Prostate gland (tissue), 2 donors: Measurements from ENCODE around the gene MMP17. TPM values are rescaled to one million over a fixed set of nuclear protein-coding genes. Genes with fewer than 3 reads are reported as not detected.
A peak's percentile ranks its signal among the peaks of the same experiment; 100 is the strongest.

Experiments
- DNase-seq: peaks from one replicate; pipeline ENCODE4 v3.0.0-alpha.2; 2019; ENCODE audit warnings: low spot score
- H3K27ac ChIP-seq, 2 donors: fragments of 200-600 bp; sonication (generic); 2 replicates each; pipeline ENCODE4 v1.5.1; 2017 to 2019
- H3K27me3 ChIP-seq: fragments of 200-600 bp; sonication (generic); replicated peaks from 2 replicates; pipeline ENCODE4 v1.5.1; 2019; ENCODE audit not compliant: insufficient read depth
- H3K36me3 ChIP-seq, 2 donors: fragments of 200-600 bp; sonication (generic); 1 replicate in 1 of 2; 2 replicates in 1 of 2; pipeline versions ENCODE4 v1.5.1 to v1.8.1; 2017 to 2019
- H3K4me1 ChIP-seq: fragments of 200-600 bp; sonication (generic); replicated peaks from 2 replicates; pipeline ENCODE4 v1.5.1; 2019
- H3K4me3 ChIP-seq, 2 donors: fragments of 200-600 bp; sonication (generic); 2 replicates each; pipeline ENCODE4 v1.5.1; 2017 to 2019
- H3K9me3 ChIP-seq: fragments of 200-600 bp; sonication (generic); 2 replicates; pipeline ENCODE4 v1.5.1; 2017
- CTCF ChIP-seq, 4 experiments: fragments of 200-600 bp in 2 of 4; fragments of 450-650 bp in 2 of 4; sonication (generic) in 2 of 4; IDR thresholded peaks; 1 replicate in 3 of 4; 2 replicates in 1 of 4; pipeline ENCODE4 v1.5.1; 2016 to 2019; ENCODE audit warnings: antibody characterized with exemption in 4 of 4, mild to moderate bottlenecking in 2 of 4, moderate library complexity in 2 of 4
- POLR2A ChIP-seq: fragments of 450-650 bp; IDR thresholded peaks from one replicate; pipeline ENCODE4 v1.6.1; 2016; ENCODE audit warnings: antibody characterized with exemption, mild to moderate bottlenecking
- POLR2AphosphoS5 ChIP-seq: sonication (generic); formaldehyde crosslinking; IDR thresholded peaks from one replicate; pipeline ENCODE4 v1.6.1; 2017; ENCODE audit warnings: antibody characterized with exemption
- WGBS: methylation state at CpG from one replicate; pipeline ENCODE4 v1.1.5; 2018; 5-methylcytosine and 5-hydroxymethylcytosine counted together
- intact Hi-C: fragments of 100-400 bp; cut with DNase I; formaldehyde crosslinking; loops from one replicate; pipeline ENCODE4 v1.14.2; 2022
- total RNA-seq, 2 donors: library from RNA; depleted of rRNA; stranded (reverse); fragments of >200 nt; gene quantifications; one replicate each; pipeline ENCODE4 v1.1.0, GENCODE V29; 2016

Gene MMP17
- total RNA-seq: 10 to 100 TPM in 1 of 2 donors, 1 to 10 TPM in 1; 1.1 to 35.7 TPM

GRCh38 chr12:131827961-131828534 is at the start of gene MMP17:
TSS of gene MMP17 (plus strand) at chr12:131828393. CDS start at chr12:131828495, 102 bp downstream.
- Histone ChIP-seq H3K27me3 (peaks cover 3% of the 10 kb centered on the region), H3K4me1 (peaks cover 14% of the 10 kb centered on the region), H3K9me3 (no peaks in the 10 kb centered on the region), H3K27ac (no peak within 1 kb of the TSS), H3K36me3 (no peaks in the 10 kb centered on the region), H3K4me3 (peak within 1 kb of the TSS; percentile 22 to 34)
- DNase-seq: no peak
- TF ChIP-seq CTCF (IDR thresholded peaks at IDR 0.05) (no peak), POLR2A (no peak), POLR2AphosphoS5 (no peak)
- WGBS: 1% methylated on average over 35 of the region's 86 CpGs
- intact Hi-C loops: no loop called here

- H3K4me3 ChIP-seq: no peak overlapping the region
- H3K27me3 ChIP-seq: no peaks in the 10 kb centered on the region
- H3K4me1 ChIP-seq: no peaks in the 10 kb centered on the region
- intact Hi-C loops: no loop called here
- H3K9me3 ChIP-seq: no peaks in the 10 kb centered on the region
- H3K27ac ChIP-seq: no peak overlapping the region
- WGBS: 97% methylated on average over 23 of the region's 23 CpGs
- TF ChIP-seq CTCF (IDR thresholded peaks at IDR 0.05): no peak
- no peak for TF ChIP-seq POLR2AphosphoS5
- TF ChIP-seq POLR2A: no peak
- no peak for DNase-seq
- peaks cover 0 to 15% of the 10 kb centered on the region in 2 donors for H3K36me3 ChIP-seq
Observed at GRCh38 chr12:131779027-131779426, 49.2 kb upstream of the MMP17 start.

- peaks cover 0 to 15% of the 10 kb centered on the region in 2 donors for H3K36me3 ChIP-seq
- DNase-seq: no peak
- H3K4me1 ChIP-seq: no peaks in the 10 kb centered on the region
- intact Hi-C loops: no loop called here
- H3K9me3 ChIP-seq: no peaks in the 10 kb centered on the region
- no peak overlapping the region for H3K4me3 ChIP-seq
- WGBS: 88% methylated on average over 2 of the region's 2 CpGs
- no peak overlapping the region for H3K27ac ChIP-seq
- no peaks in the 10 kb centered on the region for H3K27me3 ChIP-seq
- no peak for TF ChIP-seq CTCF (IDR thresholded peaks at IDR 0.05)
- TF ChIP-seq POLR2A: no peak
- TF ChIP-seq POLR2AphosphoS5: no peak
Observed at GRCh38 chr12:131782061-131782460, 46.1 kb upstream of the MMP17 start.

- TF ChIP-seq CTCF (IDR thresholded peaks at IDR 0.05): no peak
- TF ChIP-seq POLR2AphosphoS5: no peak
- TF ChIP-seq POLR2A: no peak
- H3K27me3 ChIP-seq: no peaks in the 10 kb centered on the region
- no peak overlapping the region for H3K27ac ChIP-seq
- peaks cover 0 to 2% of the 10 kb centered on the region in 2 donors for H3K36me3 ChIP-seq
- 55% methylated on average over 10 of the region's 10 CpGs for WGBS
- intact Hi-C loops: no loop called here
- H3K4me3 ChIP-seq: no peak overlapping the region
- H3K9me3 ChIP-seq: no peaks in the 10 kb centered on the region
- no peak for DNase-seq
- H3K4me1 ChIP-seq: no peaks in the 10 kb centered on the region
Observed at GRCh38 chr12:131783915-131784541, 44.2 kb upstream of the MMP17 start.
